ENCODE results near the gene DNMT3A. TPM values are rescaled to one million over a fixed set of nuclear protein-coding genes. Genes with fewer than 3 reads are reported as not detected.

The DNMT3A gene
- total and polyA plus RNA-seq, 2 experiments from 2014 or later: 47.2 to 80.4 TPM

GRCh38 chr2:25241452-25241851 lies 100.3 kb downstream of the DNMT3A start:
- H4K20me1 ChIP-seq (replicated peaks; ENCODE audit: insufficient read depth): peaks cover 32% of the 10 kb centered on the region
- peaks cover 15% of the 10 kb centered on the region; the same call in 1 of the 2 replicates for H3F3A ChIP-seq (replicated peaks; ENCODE audit: low read depth)
- H3K9me3 Mint-ChIP-seq: no peaks in the 10 kb centered on the region; the same call in 2 of the 3 replicates
- no peak overlapping the region for H3K4me3 ChIP-seq
- no peaks in the 10 kb centered on the region; the same call in 2 of the 3 replicates for H3K4me1 Mint-ChIP-seq
- H3K27ac ChIP-seq (ENCODE audit: low read depth): no peak overlapping the region
- no peaks in the 10 kb centered on the region for H3K9me2 ChIP-seq (ENCODE audit: insufficient read depth)
- no peak for DNase-seq (ENCODE audit: low spot score)
- TF ChIP-seq ZNF331 (CRISPR knock-in tag; IDR thresholded peaks at IDR 0.05; ENCODE audit: low read depth) (no peak), ZNF114 (CRISPR knock-in tag; IDR thresholded peaks at IDR 0.05) (no peak), CTCF (conservative IDR thresholded peaks at IDR 0.05; ENCODE audit: low read depth in 2 of 2) (no peak), NANOG (IDR thresholded peaks at IDR 0.05; ENCODE audit: borderline replicate concordance) (no peak), REST (IDR thresholded peaks at IDR 0.05; ENCODE audit: unreplicated experiment) (no peak), ZNF462 (CRISPR knock-in tag; IDR thresholded peaks at IDR 0.05) (no peak), STAT1 (IDR thresholded peaks at IDR 0.05; ENCODE audit: unreplicated experiment) (no peak), EZH2phosphoT487 (IDR thresholded peaks at IDR 0.05; ENCODE audit: unreplicated experiment) (no peak), EZH2 (IDR thresholded peaks at IDR 0.05; ENCODE audit: low read depth, unreplicated experiment) (no peak), CREB1 (CRISPR knock-in tag; IDR thresholded peaks at IDR 0.05; ENCODE audit: low read depth) (no peak), POLR2AphosphoS5 (IDR thresholded peaks at IDR 0.05; ENCODE audit: low read depth) (no peak), ETS1 (IDR thresholded peaks at IDR 0.05) (no peak), JUNB (IDR thresholded peaks at IDR 0.05; ENCODE audit: unreplicated experiment) (no peak)
- no peak overlapping the region for H3K4me3 Mint-ChIP-seq
- H3K4me2 ChIP-seq: no peak overlapping the region
- H3K27ac Mint-ChIP-seq: no peak overlapping the region
- ATAC-seq: no peak
- peaks cover 11% of the 10 kb centered on the region for H3K79me2 ChIP-seq (replicated peaks; ENCODE audit: insufficient read depth)
- no peak overlapping the region for H2AFZ ChIP-seq
- peaks cover 100% of the 10 kb centered on the region for H3K36me3 Mint-ChIP-seq (ENCODE audit: low read depth)
- H3K27me3 Mint-ChIP-seq (ENCODE audit: insufficient read depth, low read depth, poor library complexity): peaks cover 6% of the 10 kb centered on the region
- no peaks in the 10 kb centered on the region for H3K4me1 ChIP-seq (ENCODE audit: insufficient read depth)
- peaks cover 83% of the 10 kb centered on the region for H3K36me3 ChIP-seq (ENCODE audit: insufficient read depth)
- no peaks in the 10 kb centered on the region for H3K27me3 ChIP-seq (ENCODE audit: insufficient read depth)

Measured in GM23338 (cell line).